ENCODE results near the gene CTDSP1. TPM values are rescaled to one million over a fixed set of nuclear protein-coding genes. Genes with fewer than 3 reads are reported as not detected.

CTDSP1 gene
- total RNA-seq, 1 experiment from 2014 or later, result 25.4 TPM

GRCh38 chr2:218406209-218406948 is 6.7 kb downstream of the CTDSP1 start (continued):
- TF ChIP-seq CTCF (IDR thresholded peaks at IDR 0.05) (peak; percentile 43; the same call in 1 of the 2 replicates), TEAD4 (CRISPR knock-in tag; IDR thresholded peaks at IDR 0.05) (no peak)

GRCh38 chr2:218406949-218407618 is 7.4 kb downstream of the CTDSP1 start:
- Mint-ChIP-seq H3K36me3 (peaks cover 8% of the 10 kb centered on the region), H3K4me1 (peaks cover 22% of the 10 kb centered on the region), H3K27me3 (ENCODE audit: low read depth) (no peaks in the 10 kb centered on the region), H3K27ac (peak overlapping the region; percentile 96), H3K9me3 (no peaks in the 10 kb centered on the region), H3K4me3 (peak overlapping the region; percentile 78)
- TF ChIP-seq TCF7 (CRISPR knock-in tag; IDR thresholded peaks at IDR 0.05; ENCODE audit: low read depth) (no peak), PRDM15 (CRISPR knock-in tag; IDR thresholded peaks at IDR 0.05) (peak; percentile 55; the same call in 1 of the 2 replicates), FOXK1 (CRISPR knock-in tag; IDR thresholded peaks at IDR 0.05) (no peak), CREM (CRISPR knock-in tag; IDR thresholded peaks at IDR 0.05) (no peak)
- ATAC-seq (0 out of 2 replicates have a peak, but pooled peaks have one; percentile 0), DNase-seq (ENCODE audit: low spot score) (no peak)
- ChIA-PET POLR2A (interaction anchor here (0.8 kb wide), 1 partner anchor 24 kb away, joined by 3 read pairs; no protein-coding TSS in a partner anchor), CTCF (interaction anchor here (1.1 kb wide), 1 partner anchor 135 kb away, joined by 4 read pairs; no protein-coding TSS in a partner anchor)

GRCh38 chr2:218407717-218408116 is 8.0 kb downstream of the CTDSP1 start:
- DNase-seq (ENCODE audit: low spot score), result no peak
- ATAC-seq, result no peak
- Mint-ChIP-seq H3K27me3 (ENCODE audit: low read depth) (no peaks in the 10 kb centered on the region), H3K4me3 (no peak overlapping the region), H3K27ac (peak overlapping the region; percentile 79; the same call in 1 of the 2 replicates), H3K4me1 (peaks cover 22% of the 10 kb centered on the region), H3K36me3 (peaks cover 8% of the 10 kb centered on the region), H3K9me3 (no peaks in the 10 kb centered on the region)
- TF ChIP-seq EMX1 (CRISPR knock-in tag; IDR thresholded peaks at IDR 0.05), result no peak
- TF ChIP-seq JUN (CRISPR knock-in tag; IDR thresholded peaks at IDR 0.05), result no peak
- no peak for TF ChIP-seq SOX15 (CRISPR knock-in tag; IDR thresholded peaks at IDR 0.05)
- TF ChIP-seq ATF6 (CRISPR knock-in tag; IDR thresholded peaks at IDR 0.05), result no peak
- ChIA-PET POLR2A (no interaction called here), CTCF (no interaction called here)

GRCh38 chr2:218418321-218418716 is 18.7 kb downstream of the CTDSP1 start:
- CTCF ChIA-PET, result no interaction called here
- Mint-ChIP-seq H3K9me3 (no peaks in the 10 kb centered on the region), H3K27me3 (ENCODE audit: low read depth) (no peaks in the 10 kb centered on the region; the same call in 1 of the 2 replicates), H3K4me1 (peaks cover 6% of the 10 kb centered on the region), H3K36me3 (no peaks in the 10 kb centered on the region), H3K4me3 (no peak overlapping the region), H3K27ac (no peak overlapping the region)
- POLR2A ChIA-PET, result interaction anchor here (0.6 kb wide), 1 partner anchor 58 kb away, joined by 3 read pairs; no protein-coding TSS in a partner anchor
- ATAC-seq (no peak), DNase-seq (ENCODE audit: low spot score) (no peak)
- TF ChIP-seq NFE2L1 (CRISPR knock-in tag; IDR thresholded peaks at IDR 0.05) (no peak), MLX (CRISPR knock-in tag; IDR thresholded peaks at IDR 0.05) (no peak), CTCF (IDR thresholded peaks at IDR 0.05) (no peak), HMGXB4 (CRISPR knock-in tag; IDR thresholded peaks at IDR 0.05) (no peak), TEAD1 (CRISPR knock-in tag; IDR thresholded peaks at IDR 0.05) (no peak), TEAD4 (CRISPR knock-in tag; IDR thresholded peaks at IDR 0.05) (no peak), FOXK1 (CRISPR knock-in tag; IDR thresholded peaks at IDR 0.05) (no peak), GTF2I (CRISPR knock-in tag; conservative IDR thresholded peaks at IDR 0.05) (no peak)

Data from WTC11 (cell line).